GM21619 (cell line): ENCODE measurements around the gene SPTBN1.

Experiments used
- ATAC-seq: cut with Tn5 transposase; IDR thresholded peaks from one replicate; pipeline ENCODE4 v1.9.1; 2021; ENCODE audit not compliant: unreplicated experiment

SPTBN1 gene

DNA sequence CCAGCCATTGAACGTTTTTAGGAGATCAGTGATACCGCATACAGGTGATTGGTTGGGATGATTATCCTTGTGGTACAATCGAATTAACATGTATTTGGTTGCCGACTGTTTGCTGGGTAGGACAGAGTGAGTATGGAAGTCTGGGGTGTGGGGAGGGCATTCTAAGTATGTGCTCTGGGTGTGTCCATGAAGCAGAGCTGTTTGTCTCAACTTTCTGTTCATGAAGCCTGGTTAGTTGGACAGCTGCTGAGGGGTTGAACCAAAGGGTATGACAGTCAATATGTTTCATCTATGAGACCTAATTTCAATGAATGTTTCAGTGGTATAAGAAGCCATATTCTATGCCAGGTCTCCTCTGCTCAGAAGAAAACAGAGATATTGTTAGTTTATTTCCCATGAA lies 21.9 kb upstream of the SPTBN1 start:
- no peak for ATAC-seq

DNA sequence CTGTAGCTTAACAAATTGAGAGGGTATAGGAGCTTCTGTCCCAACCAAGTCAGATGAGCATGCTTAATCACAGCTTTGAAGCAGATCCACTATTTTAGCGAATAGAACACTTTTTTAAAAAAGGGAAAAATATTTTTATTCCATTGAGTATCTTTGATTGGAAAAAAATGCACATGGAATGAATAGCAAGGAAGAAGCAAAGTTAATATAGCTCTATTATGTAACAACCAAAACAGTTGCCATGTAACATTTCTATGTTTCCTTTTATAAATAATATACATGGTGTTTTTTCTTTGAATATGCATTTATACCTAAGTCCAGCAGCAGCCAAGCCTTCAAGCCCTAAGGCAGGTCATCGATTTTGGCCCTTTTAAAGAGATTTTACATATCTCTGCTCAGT lies 21.4 kb upstream of the SPTBN1 start:
- no peak for ATAC-seq

DNA sequence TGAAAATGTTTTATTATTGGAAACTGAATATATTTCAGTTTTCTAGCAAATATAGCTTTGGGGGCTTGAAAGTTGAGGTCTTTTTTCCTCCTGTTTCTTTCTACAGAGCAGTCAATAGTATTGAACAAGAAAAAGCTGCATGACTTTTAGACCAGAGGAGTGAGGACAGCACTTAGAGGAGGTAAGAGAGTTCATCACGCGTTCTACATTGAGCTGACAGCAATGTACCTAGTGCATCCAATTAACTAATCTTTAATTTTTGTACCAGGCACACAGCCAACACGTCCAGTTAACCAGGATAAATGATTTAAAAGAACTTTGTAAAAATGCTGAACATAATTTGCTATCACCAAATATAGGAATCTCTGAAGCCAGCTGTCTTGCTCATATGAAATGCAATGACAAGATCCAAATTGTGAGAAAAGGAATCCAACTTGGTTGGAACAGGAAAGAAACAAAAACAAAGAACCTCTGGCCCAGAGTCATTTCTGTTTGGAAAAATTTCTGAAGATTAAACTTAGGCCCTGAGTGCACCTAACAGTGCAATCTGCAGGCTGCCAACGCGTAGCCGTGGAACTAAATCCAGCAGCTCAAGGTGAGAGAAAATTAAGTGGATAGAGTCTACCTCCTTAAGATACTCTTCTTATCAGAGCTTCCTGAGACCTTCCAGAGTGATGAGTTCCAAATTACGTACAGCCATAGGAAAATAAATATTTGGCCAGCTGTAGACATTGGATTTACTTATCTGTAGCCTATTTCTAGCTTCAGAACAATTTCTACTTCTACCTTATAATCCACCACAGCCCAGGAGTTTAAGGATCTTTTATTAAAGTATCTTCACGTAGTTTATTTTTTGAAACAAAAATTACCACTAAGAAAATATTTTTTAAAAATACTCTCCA lies 20.6 kb upstream of the SPTBN1 start:
- ATAC-seq = no peak

DNA sequence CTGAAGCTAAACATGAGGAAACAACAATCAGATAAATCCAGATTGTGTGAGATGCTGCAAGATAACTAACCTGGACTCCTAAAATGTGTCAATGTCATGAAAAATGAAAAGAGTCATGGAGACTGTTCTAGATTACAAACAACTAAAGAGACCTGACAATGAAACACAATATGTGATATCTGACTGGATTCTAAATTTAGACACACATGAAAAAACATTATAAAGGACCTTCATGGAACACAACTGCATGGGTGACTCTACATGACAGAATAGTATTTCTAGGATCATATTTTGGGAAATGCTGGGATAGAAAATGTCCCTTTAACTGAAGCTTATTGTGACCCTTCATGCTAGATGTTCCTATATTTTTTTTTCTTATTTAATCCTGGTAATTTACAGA lies 18.5 kb upstream of the SPTBN1 start:
- no peak for ATAC-seq

DNA sequence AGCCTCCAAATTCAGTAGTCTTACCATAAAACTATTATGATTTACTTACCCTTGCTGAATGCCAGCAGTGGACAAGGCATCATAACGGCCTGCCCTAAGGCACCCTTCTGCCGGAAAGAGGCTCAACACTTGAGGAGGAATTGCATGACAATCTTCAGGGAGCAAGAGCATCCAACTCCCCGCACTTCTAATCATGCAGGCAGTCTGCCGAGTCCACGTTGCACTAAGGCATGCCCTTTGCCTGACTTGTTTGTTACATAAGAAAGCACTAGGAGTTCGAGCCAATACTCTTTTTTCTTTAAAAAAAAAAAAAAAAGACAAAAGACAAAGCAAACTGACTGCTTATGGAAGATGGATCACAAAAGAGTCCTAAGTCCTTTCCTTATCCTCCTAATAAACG lies 17.9 kb upstream of the SPTBN1 start:
- ATAC-seq = no peak

DNA sequence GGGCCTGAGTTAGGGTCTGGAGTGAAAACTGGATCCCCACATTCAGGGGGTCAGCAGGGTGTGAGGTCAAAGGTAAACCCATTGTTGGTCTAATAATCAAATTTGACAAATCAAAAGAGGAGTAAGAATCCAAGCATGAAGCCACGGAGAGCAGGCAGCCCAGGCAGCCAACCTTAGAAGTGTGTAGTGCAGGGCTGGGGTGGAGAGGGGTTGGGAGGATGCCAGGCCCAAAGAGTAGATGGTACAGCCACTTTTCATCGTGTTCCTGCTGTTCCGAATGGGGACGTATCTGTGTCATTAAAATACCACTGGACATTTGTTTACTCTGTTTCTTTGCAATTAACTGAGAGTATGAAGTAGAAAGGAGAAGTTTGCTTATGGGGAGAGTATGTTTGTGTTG lies 16.5 kb upstream of the SPTBN1 start:
- ATAC-seq = no peak

DNA sequence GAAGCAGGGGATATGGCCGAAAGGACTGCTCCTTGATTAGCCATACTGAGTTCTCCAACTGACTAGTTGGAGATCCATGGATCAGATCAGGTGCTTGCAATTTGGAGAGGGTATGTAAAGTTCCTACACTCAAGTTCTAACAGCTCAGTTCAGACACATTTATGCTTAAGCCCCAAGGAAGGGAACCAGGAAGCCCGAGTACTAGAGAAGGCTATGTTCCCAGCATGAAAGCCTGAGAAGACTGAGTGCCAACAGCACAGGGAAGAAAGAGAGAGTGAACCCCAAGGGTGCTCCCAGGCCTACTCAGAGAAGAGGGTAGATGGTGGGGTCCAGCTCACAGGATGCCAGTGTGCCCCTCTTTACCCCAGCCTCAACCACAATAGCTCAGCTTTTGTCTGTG lies 16.1 kb upstream of the SPTBN1 start:
- no peak for ATAC-seq

DNA sequence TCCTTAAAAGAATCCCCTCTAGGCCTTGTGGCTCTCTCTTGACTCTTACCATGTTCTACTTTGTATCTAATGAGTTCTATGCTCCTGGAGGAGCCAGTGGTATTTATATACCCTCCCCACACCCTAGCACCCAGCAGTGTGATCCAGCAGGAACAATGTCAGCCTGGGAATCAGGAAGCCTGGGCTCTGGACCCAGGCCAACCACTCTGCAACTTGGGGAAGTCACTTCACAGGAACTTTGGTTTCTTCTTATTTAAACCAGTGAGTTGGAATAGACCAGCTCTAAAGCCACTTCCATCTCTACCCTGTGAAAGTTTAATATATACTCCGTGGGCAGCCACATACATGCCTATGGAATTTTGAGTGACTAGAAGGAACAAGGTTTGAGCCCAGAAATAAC lies 11.6 kb upstream of the SPTBN1 start:
- no peak for ATAC-seq

DNA sequence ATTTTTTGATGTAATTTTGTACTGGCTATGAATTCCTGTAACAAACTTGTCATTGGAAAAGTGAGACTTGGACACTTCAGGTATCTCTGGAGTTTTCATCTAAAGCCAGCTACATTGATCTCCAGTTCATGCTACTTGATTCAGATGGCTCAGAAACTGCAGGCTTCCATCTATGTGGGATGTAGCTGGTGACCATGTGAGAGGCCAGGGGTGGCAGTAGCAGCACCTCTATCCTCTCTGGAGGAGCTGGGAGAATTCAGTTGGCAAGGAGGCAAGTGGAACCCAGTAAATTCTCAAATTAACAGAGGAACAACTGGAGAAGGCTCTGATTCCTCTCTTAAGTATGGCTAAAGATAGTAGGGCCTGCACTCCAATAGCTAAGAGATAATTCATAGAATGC lies 10.0 kb upstream of the SPTBN1 start:
- no peak for ATAC-seq

DNA sequence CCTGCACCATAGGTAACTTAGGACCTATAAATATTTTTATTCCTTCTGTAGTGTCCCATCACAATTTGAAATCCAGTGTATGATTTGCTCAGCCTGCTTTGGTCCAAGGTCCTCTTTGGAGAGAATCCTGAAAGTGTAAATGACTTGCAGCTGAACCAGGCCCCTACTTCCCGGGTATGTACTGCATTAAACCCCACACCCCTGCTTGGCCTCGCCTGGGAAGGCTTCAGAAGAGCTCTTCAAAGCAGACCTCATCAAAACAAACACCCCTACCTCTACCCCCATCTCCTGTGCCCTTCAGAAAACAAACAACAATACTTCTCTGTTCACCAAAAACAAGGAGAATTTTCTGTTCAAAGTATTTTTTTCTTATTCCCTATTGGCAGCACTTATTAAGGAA lies 9.5 kb upstream of the SPTBN1 start:
- ATAC-seq = no peak

DNA sequence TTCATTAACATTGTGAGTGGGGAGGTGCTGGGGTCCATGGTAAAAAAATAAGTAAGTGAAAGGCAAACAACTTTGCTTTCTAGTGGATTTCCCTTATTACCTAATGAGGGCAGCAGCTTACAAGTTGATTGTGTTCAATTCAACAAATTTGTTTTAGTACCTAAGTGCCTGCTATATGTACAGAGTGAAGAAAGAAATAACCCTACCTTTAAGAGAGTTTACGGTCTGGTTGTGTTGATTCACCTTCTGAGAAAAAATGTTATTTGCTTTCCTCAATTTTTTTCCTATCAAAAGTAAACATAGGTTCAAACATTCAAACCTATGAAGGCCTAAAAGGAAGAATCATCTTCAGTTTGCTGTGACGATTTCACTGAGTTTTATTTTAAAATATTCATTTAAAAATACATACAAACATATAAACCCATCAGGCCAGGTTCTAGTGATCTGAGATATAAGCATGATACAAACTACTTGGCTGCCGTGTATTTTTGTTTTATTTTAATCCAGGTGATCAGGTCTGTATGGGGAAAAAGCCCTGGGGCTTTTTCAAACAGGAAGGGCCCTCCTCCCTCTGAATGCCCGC lies 1.5 kb upstream of the SPTBN1 start:
- ATAC-seq = no peak

DNA sequence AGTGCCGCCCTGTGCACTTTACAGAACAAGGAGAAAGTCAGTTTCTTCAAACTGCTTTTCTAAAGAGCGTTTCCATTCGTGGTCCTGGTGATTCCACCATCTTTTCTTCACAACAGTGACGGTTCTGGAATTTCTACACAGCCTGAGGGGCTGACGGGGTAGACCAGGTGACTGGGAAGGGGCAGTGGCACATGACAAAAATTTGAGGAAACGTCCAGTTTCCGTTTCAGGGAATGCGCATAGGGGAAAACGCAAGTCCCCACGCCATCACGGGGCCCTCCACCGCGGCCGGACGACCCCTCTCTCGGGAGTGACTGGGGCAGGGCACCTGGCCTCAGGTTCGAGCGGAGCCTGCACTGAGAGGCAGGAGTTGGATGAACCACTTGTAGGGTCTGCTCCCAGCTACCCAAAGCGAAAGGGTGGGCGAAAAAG lies 980 bp upstream of the SPTBN1 start:
- ATAC-seq = no peak

DNA sequence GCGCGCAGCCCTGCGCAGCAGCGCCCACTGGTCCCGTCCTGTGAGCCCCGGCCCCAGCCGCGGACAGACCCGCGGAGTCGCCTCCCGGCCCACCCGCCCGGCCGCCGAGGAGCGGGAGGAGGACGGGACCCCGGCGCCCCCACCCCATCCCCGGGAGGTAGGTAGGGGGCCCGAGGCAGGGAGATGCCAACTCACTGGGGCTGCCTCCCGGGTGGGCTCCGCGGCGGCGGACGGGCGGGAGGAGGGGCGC lies 160 bp downstream of the SPTBN1 start:
- no peak for ATAC-seq

DNA sequence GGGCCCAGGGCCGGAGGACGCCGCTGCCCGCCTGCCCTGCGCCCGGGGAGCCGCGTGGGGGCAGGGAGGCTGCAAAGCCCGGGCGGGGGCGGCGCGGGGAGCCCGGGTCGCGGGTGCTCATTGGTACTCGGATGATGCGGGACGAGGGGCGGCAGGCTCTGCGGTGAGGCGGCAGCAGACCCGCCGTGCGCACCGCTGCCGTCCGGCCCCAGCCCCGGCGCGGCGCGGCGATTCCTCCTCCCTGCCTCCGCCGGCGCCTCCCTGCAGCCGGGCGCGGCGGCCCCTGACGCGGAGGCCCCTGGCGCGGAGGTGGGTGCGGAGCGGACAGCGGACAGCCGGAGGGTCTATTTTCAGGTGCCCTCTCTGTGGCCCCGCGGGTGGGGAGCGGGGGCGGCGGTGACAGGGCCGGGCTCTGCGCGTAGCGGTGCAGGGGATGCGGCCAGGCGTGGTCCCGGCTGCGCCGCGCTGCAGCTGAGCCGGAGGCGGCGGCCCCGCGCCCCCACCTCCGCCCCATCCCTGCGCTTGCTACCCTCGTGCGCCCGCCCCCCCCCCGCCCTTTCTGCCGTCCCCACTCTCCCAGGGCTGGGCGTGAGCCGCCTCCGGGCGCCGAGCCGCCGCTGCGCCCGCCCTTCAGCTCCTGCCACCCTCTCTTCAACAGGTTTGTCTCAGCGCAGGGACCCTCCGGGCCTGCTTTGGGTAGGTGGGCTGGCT lies 640 bp downstream of the SPTBN1 start:
- ATAC-seq = peak; percentile 40

DNA sequence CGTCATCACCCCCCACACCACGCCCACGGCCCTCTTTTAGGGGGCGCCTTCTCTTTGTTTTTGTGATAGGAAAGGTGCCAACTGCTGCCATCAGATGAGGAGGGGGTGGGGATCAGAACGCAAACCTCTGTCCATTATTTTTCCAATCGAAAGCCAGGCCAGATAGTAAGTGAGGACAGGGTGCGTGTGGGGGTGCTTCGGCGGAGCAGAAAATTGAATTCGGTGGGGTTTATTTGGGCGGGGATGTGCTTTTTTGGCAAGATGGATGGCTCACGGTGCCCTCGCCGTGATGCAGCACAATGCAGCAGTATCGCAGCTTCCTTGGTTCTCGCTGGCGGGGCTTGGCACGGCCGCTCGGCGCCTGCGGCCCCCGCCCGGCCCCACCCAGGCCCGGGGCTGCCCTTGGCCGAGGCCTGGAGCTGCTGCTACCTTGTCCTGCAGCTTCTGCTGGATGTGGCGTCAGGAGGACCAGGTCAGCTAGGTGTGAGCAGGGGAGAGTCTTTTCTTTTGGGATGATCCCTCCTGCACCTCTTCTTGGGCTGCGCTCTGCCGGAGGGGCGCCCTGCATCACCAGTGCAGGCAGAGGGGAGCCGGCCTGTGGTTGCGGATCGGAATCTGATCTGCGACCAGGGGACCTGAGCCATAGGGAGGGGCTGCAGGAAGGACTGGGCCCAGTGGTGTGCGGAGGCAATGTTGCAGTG lies 1.3 kb downstream of the SPTBN1 start:
- ATAC-seq = no peak

DNA sequence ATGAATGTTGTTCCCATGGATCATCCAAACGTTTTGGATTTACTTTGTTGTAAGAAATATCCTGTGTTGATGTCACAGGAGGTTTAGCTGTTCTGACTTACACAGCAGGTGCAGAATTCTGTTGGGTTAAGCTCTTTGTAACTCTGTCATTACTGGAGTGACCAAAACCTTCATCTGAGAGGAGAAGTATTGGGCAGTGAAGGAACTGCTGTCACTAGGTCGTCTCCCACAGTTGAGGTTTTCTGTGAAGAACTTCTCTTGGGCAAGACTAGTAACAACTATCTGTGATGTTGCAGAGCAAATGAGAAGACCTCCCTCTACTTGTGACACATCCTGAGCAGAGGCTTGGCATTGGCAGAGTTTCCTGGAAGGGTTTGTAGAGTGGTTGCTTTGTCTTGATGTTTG lies 2.9 kb downstream of the SPTBN1 start:
- ATAC-seq = no peak

DNA sequence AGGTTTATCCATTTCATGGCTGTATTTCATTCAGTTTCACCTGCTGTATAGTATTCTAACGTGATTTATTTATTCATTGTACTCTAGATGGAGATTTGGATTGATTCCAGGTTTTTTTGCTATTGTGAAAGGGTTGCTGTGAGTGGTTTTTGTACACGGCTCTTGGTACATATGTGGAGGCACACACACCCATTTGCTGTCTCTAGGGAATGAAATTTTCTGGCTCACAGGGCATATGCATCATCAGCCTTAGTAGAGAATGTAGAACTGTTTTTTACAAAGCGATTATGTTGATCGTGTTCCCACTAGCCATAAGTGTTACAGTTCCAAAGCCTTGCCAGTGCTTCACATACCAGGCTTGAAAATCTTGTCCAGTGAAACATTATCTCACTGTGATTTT lies 5.1 kb downstream of the SPTBN1 start:
- no peak for ATAC-seq

DNA sequence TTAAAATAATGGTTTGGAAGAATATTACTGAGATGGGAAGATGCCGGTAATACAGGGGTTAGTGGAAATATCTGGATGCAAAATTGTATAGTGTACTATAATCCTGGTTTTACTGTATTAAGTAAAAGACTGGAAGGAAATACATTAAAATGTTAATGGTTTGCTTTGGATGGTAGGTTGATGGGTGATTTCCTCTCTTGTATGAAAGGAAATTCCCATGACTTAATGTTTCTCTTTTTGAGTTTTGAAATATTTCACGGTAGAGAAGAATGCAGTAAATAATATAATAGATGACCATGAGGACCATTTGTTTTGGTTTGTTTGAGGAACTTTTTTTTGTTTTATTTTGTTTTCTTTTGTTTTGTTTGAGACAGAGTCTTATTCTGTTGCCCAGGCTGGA lies 8.2 kb downstream of the SPTBN1 start:
- no peak for ATAC-seq

DNA sequence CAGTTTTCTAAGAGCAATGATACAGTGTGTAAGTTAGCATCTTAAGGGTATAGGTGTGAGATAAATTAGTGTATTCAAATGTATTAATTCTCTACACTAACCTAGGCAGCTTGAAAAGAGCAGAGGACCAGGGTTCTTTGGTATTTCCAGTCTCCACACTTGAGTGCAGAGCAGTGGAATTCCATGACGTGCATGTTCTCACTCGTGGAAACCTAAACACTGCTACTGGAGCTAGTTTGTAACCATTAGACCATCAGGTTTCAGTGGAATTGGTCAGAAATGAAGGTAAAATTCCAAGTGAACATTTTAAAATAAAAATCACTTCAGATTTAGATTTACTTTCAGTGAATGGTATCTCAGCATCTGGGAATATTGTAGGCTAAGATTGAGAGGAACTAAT lies 9.0 kb downstream of the SPTBN1 start:
- no peak for ATAC-seq

DNA sequence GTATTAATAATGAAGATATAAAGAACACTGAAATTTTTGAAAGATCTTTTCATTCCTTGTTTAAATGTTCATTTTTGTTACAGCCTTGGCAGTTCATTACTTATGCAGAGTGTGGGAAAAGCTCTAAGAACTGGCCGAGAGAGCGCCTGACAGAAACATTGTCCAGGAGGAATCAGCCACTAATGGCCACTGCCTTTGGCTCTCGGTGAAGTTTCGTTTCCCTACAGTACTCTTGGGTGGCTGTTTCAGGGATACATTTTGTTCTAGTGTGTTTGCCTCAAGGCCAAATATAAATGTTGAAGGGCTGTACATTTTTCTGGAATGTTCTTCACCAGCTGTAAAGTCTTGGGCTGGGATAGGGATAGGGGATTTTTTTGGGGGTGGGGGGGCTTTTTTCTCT lies 10.7 kb downstream of the SPTBN1 start:
- no peak for ATAC-seq

DNA sequence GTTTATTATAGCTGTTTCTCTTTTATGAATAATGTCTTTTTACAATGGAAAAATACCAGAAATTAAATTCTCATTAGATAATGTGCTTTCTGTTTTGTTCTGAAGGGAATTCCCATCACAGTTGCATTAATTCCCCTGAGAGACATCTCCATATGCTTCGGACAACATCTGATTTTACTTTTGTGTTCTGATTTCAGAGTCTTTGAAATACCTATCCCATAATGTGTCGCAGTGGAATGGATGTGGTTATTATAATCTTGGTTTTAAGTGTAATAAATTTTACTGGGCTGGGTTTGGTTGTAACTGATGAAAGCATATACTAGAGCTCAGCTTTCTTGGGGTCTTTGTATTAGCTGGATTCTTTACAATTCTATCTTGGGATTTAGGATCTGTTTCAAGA lies 12.5 kb downstream of the SPTBN1 start:
- no peak for ATAC-seq
